HepG2 (cell line): ENCODE results near the gene RHOT1. TPM values are rescaled to one million over a fixed set of nuclear protein-coding genes. Genes with fewer than 3 reads are reported as not detected.

Experiments
- ATAC-seq: fragments of 200-7000 bp; cut with Tn5 transposase; 3 replicates; pipeline ENCODE4 v1.9.1; 2020; ENCODE audit warnings: mild to moderate bottlenecking, moderate library complexity
- BruUV-seq: library from RNA; stranded (reverse); fragments of 400-500 nt; replicated peaks from 2 replicates; lab custom pipeline; 2021; lab: Mats Ljungman, UMichigan
- CTCF ChIA-PET: fragments of 300-600 bp; formaldehyde crosslinking; extraction: SDS; loops from one replicate; lab custom pipeline; 2021; ENCODE audit warnings: low total read pairs, inconsistent platforms, low intra/inter-chr PET ratio; lab: Yijun Ruan, JAX
- POLR2A ChIA-PET: fragments of 350-600 bp; sonication (Branson Sonifier 250); formaldehyde crosslinking; loops from one replicate; lab custom pipeline; 2020; ENCODE audit warnings: antibody characterized with exemption, inconsistent platforms; lab: Yijun Ruan, JAX
- DNase-seq: peaks from one replicate; pipeline ENCODE4 v3.0.0-alpha.2; 2015; ENCODE audit warnings: low spot score
- FAIRE-seq: peaks from 3 replicates; lab custom pipeline; 2011; peaks lifted over from hg19 to GRCh38; lab: Jason Lieb, UNC
- H2AFZ ChIP-seq: one replicate; pipeline ENCODE4 v1.6.1; 2011; ENCODE audit warnings: low read length, inconsistent platforms
- H3K27ac ChIP-seq: fragments of 300-600 bp; 3 replicates; pipeline ENCODE4 v1.8.0; 2011; ENCODE audit warnings: mixed run types, mild to moderate bottlenecking, mixed read lengths, low read length, inconsistent platforms; ENCODE audit not compliant: insufficient read depth; ENCODE audit errors: extremely low read length
- H3K27me3 ChIP-seq, 2 experiments: fragments of 200-600 bp in 1 of 2; 2 replicates in 1 of 2; 3 replicates in 1 of 2; pipeline versions ENCODE4 v1.6.0 to v1.8.0; 2011; ENCODE audit warnings: low read length in 2 of 2, mild to moderate bottlenecking in 2 of 2, moderate library complexity in 2 of 2, inconsistent platforms in 1 of 2; ENCODE audit not compliant: insufficient read depth in 2 of 2, control insufficient read depth in 1 of 2
- H3K36me3 ChIP-seq, 2 experiments: fragments of 200-600 bp in 1 of 2; replicated peaks in 1 of 2; 2 replicates in 1 of 2; 3 replicates in 1 of 2; pipeline versions ENCODE4 v1.5.1 to v1.8.0; 2011; ENCODE audit warnings: low read length in 2 of 2, inconsistent platforms in 1 of 2; ENCODE audit not compliant: insufficient read depth in 2 of 2, control insufficient read depth in 1 of 2
- H3K4me1 ChIP-seq: 2 replicates; pipeline ENCODE4 v1.5.1; 2012; ENCODE audit warnings: low read length, inconsistent platforms; ENCODE audit not compliant: insufficient read depth
- H3K4me2 ChIP-seq: 2 replicates; pipeline ENCODE4 v1.6.0; 2011; ENCODE audit warnings: low read depth, low read length, inconsistent platforms
- H3K4me3 ChIP-seq, 3 experiments: fragments of 200-600 bp in 1 of 3; sonication (generic), shearing (Covaris generic) in 1 of 3; replicated peaks in 1 of 3; 2 replicates each; pipeline ENCODE4 v1.5.1; 2011 to 2016; ENCODE audit warnings: low read length in 3 of 3, inconsistent platforms in 2 of 3, low read depth in 2 of 3, mild to moderate bottlenecking in 2 of 3, control low read depth in 1 of 3, mixed read lengths in 1 of 3; ENCODE audit not compliant: insufficient read depth in 1 of 3
- H3K79me2 ChIP-seq: one replicate; pipeline ENCODE4 v1.6.1; 2011; ENCODE audit warnings: low read length, inconsistent platforms; ENCODE audit not compliant: insufficient read depth
- H3K9ac ChIP-seq: 2 replicates; pipeline ENCODE4 v1.6.0; 2011; ENCODE audit warnings: mild to moderate bottlenecking, low read depth, low read length, inconsistent platforms; ENCODE audit not compliant: insufficient read depth
- H3K9me3 ChIP-seq: 2 replicates; pipeline ENCODE4 v1.5.1; 2012; ENCODE audit warnings: mild to moderate bottlenecking, low read length
- H4K20me1 ChIP-seq: 2 replicates; pipeline ENCODE4 v1.6.0; 2011; ENCODE audit warnings: inconsistent platforms, mild to moderate bottlenecking, low read length, moderate library complexity; ENCODE audit not compliant: insufficient read depth
- AKNA ChIP-seq: sonication (generic); formaldehyde crosslinking; IDR thresholded peaks from 2 replicates; pipeline ENCODE4 v1.4.0; 2020; ENCODE audit warnings: missing genetic modification reagents, borderline replicate concordance
- FOSL1 ChIP-seq: sonication (generic); formaldehyde crosslinking; IDR thresholded peaks from 2 replicates; pipeline ENCODE4 v1.9.0; 2021; ENCODE audit warnings: missing genetic modification reagents, borderline replicate concordance
- FOXA3 ChIP-seq: IDR thresholded peaks from 2 replicates; pipeline ENCODE4 v1.6.1; 2016; ENCODE audit warnings: missing genetic modification reagents, missing compliant biosample characterization
- GLI4 ChIP-seq: sonication (generic); formaldehyde crosslinking; IDR thresholded peaks from 2 replicates; pipeline ENCODE4 v1.5.1; 2020; ENCODE audit warnings: missing genetic modification reagents, mild to moderate bottlenecking, moderate library complexity, borderline replicate concordance
- KLF13 ChIP-seq: sonication (generic); formaldehyde crosslinking; IDR thresholded peaks from 2 replicates; pipeline ENCODE4 v1.4.0; 2020; ENCODE audit warnings: mild to moderate bottlenecking, missing genetic modification reagents
- NBN ChIP-seq: fragments of 450-650 bp; conservative IDR thresholded peaks from 2 replicates; pipeline ENCODE4 v1.6.1; 2017
- PCBP2 ChIP-seq: fragments of 200-400 bp; formaldehyde crosslinking; optimal IDR thresholded peaks from 2 replicates; pipeline ENCODE3; 2018; ENCODE audit warnings: low read length, low read depth; ENCODE audit not compliant: poor library complexity, severe bottlenecking
- SP4 ChIP-seq: sonication (generic); formaldehyde crosslinking; IDR thresholded peaks from 2 replicates; pipeline ENCODE4 v1.8.1; 2023; ENCODE audit warnings: mild to moderate bottlenecking, missing genetic modification reagents
- ZNF543 ChIP-seq: sonication (generic); formaldehyde crosslinking; IDR thresholded peaks from 2 replicates; pipeline ENCODE4 v1.4.0; 2020; ENCODE audit warnings: mild to moderate bottlenecking, missing genetic modification reagents
- ZNF616 ChIP-seq: sonication (generic); formaldehyde crosslinking; IDR thresholded peaks from 2 replicates; pipeline ENCODE4 v1.5.0; 2020; ENCODE audit warnings: low read depth, mild to moderate bottlenecking, missing genetic modification reagents
- WGBS: methylation state at CpG from one replicate; pipeline ENCODE4 v1.1.6; 2017; ENCODE audit warnings: low lambda C conversion rate; 5-methylcytosine and 5-hydroxymethylcytosine counted together
- in situ Hi-C: cut with HindIII; loops from 2 replicates; pipeline ENCODE4 v1.10.0; 2017; ENCODE audit warnings: low pct_unique_long_range_greater_than_20kb; ENCODE audit not compliant: extremely low pct_ligation_motif_present
- intact Hi-C: fragments of 100-400 bp; cut with micrococcal nuclease; formaldehyde crosslinking; loops from one replicate; pipeline ENCODE4 v1.10.0; 2022; ENCODE audit not compliant: unreplicated experiment
- polyA plus RNA-seq, 8 experiments: library from polyadenylated mRNA; depleted of rRNA in 3 of 8; stranded (reverse) in 7 of 8; unstranded in 1 of 8; fragments of >200 nt; fragmentation: Illumina TruSeq in 4 of 8; extraction: Trizol in 4 of 8; gene quantifications; 2 replicates each; pipeline versions ENCODE4 v1.2.1 to v1.2.3, GENCODE V29; 2011 to 2016; ENCODE audit warnings: low read depth in 4 of 8, missing spikeins in 1 of 8, mixed read lengths in 1 of 8; ENCODE audit not compliant: insufficient read depth in 1 of 8
- total RNA-seq, 5 experiments: library from RNA; depleted of rRNA; stranded (reverse); fragments of >200 nt; fragmentation: Illumina TruSeq; extraction: Trizol; gene quantifications; 2 replicates each; pipeline ENCODE4 v1.2.3, GENCODE V29; 2016; ENCODE audit warnings: low read depth in 1 of 5
- TF ChIP-seq, protein P1 (sequence below): sonication (generic); formaldehyde crosslinking; conservative IDR thresholded peaks from 2 replicates; pipeline ENCODE4 v1.4.0; 2020; ENCODE audit warnings: missing genetic modification reagents

The RHOT1 gene
- total and polyA plus RNA-seq, 2 of the 13 experiments (the other 11 are each of a cell fraction or from before 2014, with no cell fraction given), result 25.6 to 41.5 TPM

DNA sequence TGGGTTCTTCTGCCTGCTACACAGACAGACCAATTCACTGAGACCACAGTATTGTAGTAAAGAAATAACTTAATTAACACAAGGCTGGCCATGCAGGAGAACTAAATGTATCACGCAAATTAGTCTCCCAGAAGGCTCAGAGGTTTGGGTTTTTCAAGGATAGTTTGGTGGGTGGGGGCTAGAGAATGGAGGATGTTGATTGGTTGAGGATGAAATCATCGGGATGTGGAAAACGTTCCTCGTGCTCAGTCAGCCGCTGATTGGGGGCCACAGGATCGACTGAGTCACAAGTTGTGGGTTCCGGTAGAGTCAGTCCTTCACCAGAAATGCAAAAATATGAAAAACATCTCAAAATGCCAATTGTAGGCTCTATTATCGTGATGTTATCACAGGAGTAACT, 18.7 kb downstream of the RHOT1 start:
- FAIRE-seq, result no peak
- no peaks in the 10 kb centered on the region for H3K4me1 ChIP-seq
- in situ Hi-C loops, result no loop called here

More for the DNA sequence above, 18.7 kb downstream of the RHOT1 start:
- TF ChIP-seq PCBP2 (no peak), GLI4 (CRISPR knock-in tag) (no peak), FOXA3 (CRISPR knock-in tag) (no peak), SP4 (CRISPR knock-in tag) (no peak), FOSL1 (CRISPR knock-in tag) (no peak), ZNF616 (no peak), AKNA (CRISPR knock-in tag) (no peak), ZNF543 (no peak), NBN (no peak), KLF13 (CRISPR knock-in tag) (no peak)
- TF ChIP-seq, protein P1, sequence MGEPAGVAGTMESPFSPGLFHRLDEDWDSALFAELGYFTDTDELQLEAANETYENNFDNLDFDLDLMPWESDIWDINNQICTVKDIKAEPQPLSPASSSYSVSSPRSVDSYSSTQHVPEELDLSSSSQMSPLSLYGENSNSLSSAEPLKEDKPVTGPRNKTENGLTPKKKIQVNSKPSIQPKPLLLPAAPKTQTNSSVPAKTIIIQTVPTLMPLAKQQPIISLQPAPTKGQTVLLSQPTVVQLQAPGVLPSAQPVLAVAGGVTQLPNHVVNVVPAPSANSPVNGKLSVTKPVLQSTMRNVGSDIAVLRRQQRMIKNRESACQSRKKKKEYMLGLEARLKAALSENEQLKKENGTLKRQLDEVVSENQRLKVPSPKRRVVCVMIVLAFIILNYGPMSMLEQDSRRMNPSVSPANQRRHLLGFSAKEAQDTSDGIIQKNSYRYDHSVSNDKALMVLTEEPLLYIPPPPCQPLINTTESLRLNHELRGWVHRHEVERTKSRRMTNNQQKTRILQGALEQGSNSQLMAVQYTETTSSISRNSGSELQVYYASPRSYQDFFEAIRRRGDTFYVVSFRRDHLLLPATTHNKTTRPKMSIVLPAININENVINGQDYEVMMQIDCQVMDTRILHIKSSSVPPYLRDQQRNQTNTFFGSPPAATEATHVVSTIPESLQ (CRISPR knock-in tag), result no peak
- TF ChIP-seq, all 625 proteins: peak for 0
- H3K4me3 ChIP-seq, result no peak overlapping the region
- ChIA-PET CTCF (no interaction called here), POLR2A (no interaction called here)
- ATAC-seq, result no peak
- BruUV-seq, result no TSS peak
- no peak for DNase-seq
- 97% methylated on average over 8 of the region's 8 CpGs for WGBS
- H2AFZ ChIP-seq, result no peak overlapping the region
- H3K27ac ChIP-seq, result no peak overlapping the region
- H4K20me1 ChIP-seq, result no peaks in the 10 kb centered on the region
- H3K9me3 ChIP-seq, result no peaks in the 10 kb centered on the region
- H3K9ac ChIP-seq, result no peak overlapping the region
- H3K4me2 ChIP-seq, result no peak overlapping the region
- H3K27me3 ChIP-seq, result no peaks in the 10 kb centered on the region; a peak in 1 of 5 replicates
- H3K79me2 ChIP-seq, result no peaks in the 10 kb centered on the region
- intact Hi-C loops, result no loop called here
- peaks cover 6 to 12% of the 10 kb centered on the region in 2 experiments; a peak in 3 of 5 replicates for H3K36me3 ChIP-seq
